IPS-20b (cell line): ENCODE data around the gene OTOP3.
"Not testable (repeated sequence)": the region's sequence is repeated elsewhere in the genome, so short reads cannot be mapped to it uniquely, and the experiment has no call there.

Experiments
- H3K27ac ChIP-seq: one replicate; pipeline ENCODE4 v1.5.1; 2013; ENCODE audit warnings: low read length
- H3K27me3 ChIP-seq: 2 replicates; pipeline ENCODE4 v1.6.1; 2013; ENCODE audit warnings: mild to moderate bottlenecking, low read length, inconsistent platforms; ENCODE audit not compliant: insufficient read depth
- H3K36me3 ChIP-seq: 2 replicates; pipeline ENCODE4 v1.6.1; 2013; ENCODE audit warnings: low read depth, mild to moderate bottlenecking, inconsistent platforms, low read length, moderate library complexity; ENCODE audit not compliant: insufficient read depth
- H3K4me1 ChIP-seq: 2 replicates; pipeline ENCODE4 v1.6.1; 2013; ENCODE audit warnings: mild to moderate bottlenecking, control low read depth, inconsistent platforms, low read length, moderate library complexity; ENCODE audit not compliant: insufficient read depth
- H3K4me3 ChIP-seq: 2 replicates; pipeline ENCODE4 v1.5.1; 2013; ENCODE audit warnings: mild to moderate bottlenecking, low read length, inconsistent platforms
- H3K9ac ChIP-seq: 2 replicates; pipeline ENCODE4 v1.6.1; 2013; ENCODE audit warnings: low read depth, mild to moderate bottlenecking, inconsistent platforms, low read length, moderate library complexity
- H3K9me3 ChIP-seq: 2 replicates; pipeline ENCODE4 v1.6.1; 2013; ENCODE audit warnings: mild to moderate bottlenecking, low read depth, low read length, inconsistent platforms; ENCODE audit not compliant: insufficient read depth

The OTOP3 gene

GRCh38 chr17:74981979-74982662 lies 46.4 kb downstream of the OTOP3 start:
- peak overlapping the region; percentile 83; the same call in 1 of the 2 replicates for H3K9ac ChIP-seq
- peak overlapping the region; percentile 86 for H3K4me3 ChIP-seq
- no peaks in the 10 kb centered on the region for H3K36me3 ChIP-seq
- no peaks in the 10 kb centered on the region for H3K9me3 ChIP-seq
- H3K4me1 ChIP-seq = peaks cover 5% of the 10 kb centered on the region
- H3K27ac ChIP-seq = peak overlapping the region; percentile 67
- H3K27me3 ChIP-seq = peaks cover 5% of the 10 kb centered on the region

DNA sequence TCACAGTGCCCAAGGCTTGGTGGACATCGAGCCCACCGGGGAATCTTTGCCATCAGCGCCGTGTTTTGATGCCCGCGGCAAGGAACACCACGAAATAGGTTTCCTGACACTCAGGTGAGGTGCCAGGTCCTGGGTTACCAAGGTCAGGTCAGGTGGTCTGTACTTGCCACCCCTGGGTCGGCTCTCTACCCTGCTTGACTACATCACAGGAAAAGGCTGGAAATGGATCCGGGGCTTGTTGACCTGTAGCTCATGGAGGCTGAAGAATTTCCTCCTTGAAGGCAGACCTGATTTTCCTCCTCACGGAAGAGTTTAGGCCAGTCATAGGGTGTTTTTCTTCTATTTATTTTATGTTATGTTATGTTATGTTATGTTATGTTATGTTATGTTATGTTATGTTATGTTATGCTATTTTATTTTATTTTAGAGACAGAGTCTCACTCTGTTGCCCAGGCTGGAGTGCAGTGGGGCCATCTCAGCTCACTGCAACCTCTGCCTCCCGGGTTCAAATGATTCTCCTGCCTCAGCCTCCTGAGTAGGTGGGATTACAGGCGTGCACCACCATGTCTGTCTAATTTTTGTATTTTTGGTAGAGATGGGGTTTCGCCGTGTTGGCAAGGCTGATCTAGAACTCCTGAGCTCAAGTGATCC lies 47.1 kb downstream of the OTOP3 start:
- H3K9me3 ChIP-seq, H3K4me1 ChIP-seq, H3K36me3 ChIP-seq, H3K27me3 ChIP-seq: not testable (repeated sequence)
- Histone ChIP-seq H3K27ac (peak overlapping the region; percentile 54), H3K4me3 (peak overlapping the region; percentile 86), H3K9ac (peak overlapping the region; percentile 83; the same call in 1 of the 2 replicates)

DNA sequence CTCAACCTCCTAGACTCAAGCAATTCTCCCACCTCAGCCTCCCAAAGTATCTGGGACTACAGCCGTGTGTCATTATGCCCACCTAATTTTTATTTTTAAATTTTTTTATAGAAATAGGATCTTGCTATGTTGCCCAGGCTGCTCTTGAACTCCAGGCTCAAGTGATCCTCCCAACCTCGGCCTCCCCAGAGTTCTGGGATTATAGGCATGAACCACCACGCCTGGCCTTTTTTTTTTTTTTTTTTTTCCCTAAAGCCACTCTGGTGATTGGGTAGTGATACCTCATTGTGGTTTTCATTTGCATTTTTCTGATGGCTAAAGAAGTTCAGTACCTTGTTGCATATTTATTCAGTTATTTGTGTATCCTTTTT lies 50.5 kb downstream of the OTOP3 start:
- no peaks in the 10 kb centered on the region; the same call in 1 of the 2 replicates for H3K27me3 ChIP-seq
- no peaks in the 10 kb centered on the region for H3K36me3 ChIP-seq
- H3K4me3 ChIP-seq = peak overlapping the region; percentile 82
- H3K9me3 ChIP-seq = no peaks in the 10 kb centered on the region
- H3K4me1 ChIP-seq = peaks cover 10% of the 10 kb centered on the region
- no peak overlapping the region for H3K9ac ChIP-seq
- H3K27ac ChIP-seq = no peak overlapping the region

DNA sequence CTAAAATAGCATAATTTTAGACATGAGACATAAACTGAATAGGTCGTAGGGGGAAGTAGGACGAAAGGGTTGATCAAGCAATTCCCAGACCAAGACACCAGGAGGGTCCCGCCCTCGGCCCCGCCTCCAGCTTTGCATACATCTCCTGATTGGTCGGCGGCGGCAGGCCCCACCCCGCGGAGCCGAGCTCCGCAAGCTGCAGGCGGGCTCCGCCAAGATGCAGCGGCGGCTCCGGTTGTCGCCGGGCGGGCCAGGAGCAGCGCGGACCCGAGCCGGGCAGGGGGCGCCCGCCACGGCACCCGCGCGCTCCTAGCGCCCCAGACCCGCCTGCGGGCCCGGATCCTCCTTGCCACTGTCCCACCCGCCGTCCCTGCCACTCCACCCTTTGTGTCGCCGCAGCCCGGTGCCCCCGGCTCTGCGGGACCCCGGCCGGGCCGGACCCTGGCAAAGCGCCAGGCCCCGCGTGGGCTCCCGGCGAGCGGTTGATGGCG lies 51.8 kb downstream of the OTOP3 start, which contains the start of gene CDR2L:
TSS of gene CDR2L (plus strand) at position 215 of the 491 bp plus-strand sequence. CDS start 412 bp downstream, outside the sequence.
- Histone ChIP-seq H3K27me3 (no peaks in the 10 kb centered on the region), H3K4me3 (peak within 1 kb of the TSS; percentile 82), H3K9ac (peak within 1 kb of the TSS; percentile 76; the same call in 1 of the 2 replicates), H3K9me3 (no peaks in the 10 kb centered on the region), H3K4me1 (peaks cover 5% of the 10 kb centered on the region; the same call in 1 of the 2 replicates), H3K27ac (no peak within 1 kb of the TSS), H3K36me3 (no peaks in the 10 kb centered on the region)

- peak overlapping the region; percentile 76; the same call in 1 of the 2 replicates for H3K9ac ChIP-seq
- no peak overlapping the region for H3K27ac ChIP-seq
- H3K9me3 ChIP-seq = no peaks in the 10 kb centered on the region
- H3K4me3 ChIP-seq = peak overlapping the region; percentile 82
- 0 out of 2 replicates have a peak, but pooled peaks cover under 1% of the 10 kb centered on the region for H3K36me3 ChIP-seq
- H3K27me3 ChIP-seq = no peaks in the 10 kb centered on the region
- peaks cover 5% of the 10 kb centered on the region; the same call in 1 of the 2 replicates for H3K4me1 ChIP-seq
Measured at GRCh38 chr17:74987909-74988711, 52.4 kb downstream of the OTOP3 start.

GRCh38 chr17:74990581-74991105 lies 54.9 kb downstream of the OTOP3 start:
- no peak overlapping the region for H3K9ac ChIP-seq
- no peak overlapping the region for H3K4me3 ChIP-seq
- no peaks in the 10 kb centered on the region for H3K9me3 ChIP-seq
- H3K4me1 ChIP-seq = peaks cover 5% of the 10 kb centered on the region; the same call in 1 of the 2 replicates
- H3K27me3 ChIP-seq = no peaks in the 10 kb centered on the region
- H3K27ac ChIP-seq = no peak overlapping the region
- peaks cover 14% of the 10 kb centered on the region for H3K36me3 ChIP-seq

GRCh38 chr17:74992223-74992622 lies 56.5 kb downstream of the OTOP3 start:
- H3K4me3 ChIP-seq = no peak overlapping the region
- peaks cover 14% of the 10 kb centered on the region for H3K36me3 ChIP-seq
- H3K4me1 ChIP-seq = peaks cover 5% of the 10 kb centered on the region; the same call in 1 of the 2 replicates
- H3K9me3 ChIP-seq = no peaks in the 10 kb centered on the region
- H3K27ac ChIP-seq = no peak overlapping the region
- H3K9ac ChIP-seq = no peak overlapping the region
- H3K27me3 ChIP-seq = no peaks in the 10 kb centered on the region

DNA sequence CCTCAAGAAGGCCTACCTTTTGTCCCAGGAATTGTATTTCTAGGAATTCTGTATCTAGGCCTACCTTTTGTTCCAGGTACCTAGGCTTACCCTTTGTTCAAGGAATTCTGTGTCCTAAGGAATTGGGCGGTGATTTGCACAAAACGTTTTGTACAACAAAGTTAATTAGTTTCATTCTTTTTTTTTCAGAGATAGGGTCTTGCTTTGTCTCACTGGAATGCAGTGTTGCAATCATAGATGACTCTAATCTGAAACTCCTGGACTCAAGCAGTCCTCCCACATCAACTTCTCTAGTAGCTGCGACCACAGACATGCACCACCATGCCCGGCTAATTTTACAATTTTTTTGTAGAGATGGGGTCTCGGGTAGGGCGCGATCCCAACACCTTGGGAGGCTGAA lies 58.7 kb downstream of the OTOP3 start:
- peaks cover 17% of the 10 kb centered on the region for H3K36me3 ChIP-seq
- H3K27ac ChIP-seq = no peak overlapping the region
- H3K9ac ChIP-seq = no peak overlapping the region
- no peaks in the 10 kb centered on the region for H3K9me3 ChIP-seq
- H3K27me3 ChIP-seq = no peaks in the 10 kb centered on the region
- no peak overlapping the region for H3K4me3 ChIP-seq
- H3K4me1 ChIP-seq = no peaks in the 10 kb centered on the region

- no peaks in the 10 kb centered on the region for H3K4me1 ChIP-seq
- no peak overlapping the region for H3K9ac ChIP-seq
- no peaks in the 10 kb centered on the region for H3K27me3 ChIP-seq
- H3K36me3 ChIP-seq = peaks cover 21% of the 10 kb centered on the region
- no peak overlapping the region for H3K27ac ChIP-seq
- no peak overlapping the region for H3K4me3 ChIP-seq
- no peaks in the 10 kb centered on the region for H3K9me3 ChIP-seq
Measured at GRCh38 chr17:74995847-74996246, 60.1 kb downstream of the OTOP3 start.

DNA sequence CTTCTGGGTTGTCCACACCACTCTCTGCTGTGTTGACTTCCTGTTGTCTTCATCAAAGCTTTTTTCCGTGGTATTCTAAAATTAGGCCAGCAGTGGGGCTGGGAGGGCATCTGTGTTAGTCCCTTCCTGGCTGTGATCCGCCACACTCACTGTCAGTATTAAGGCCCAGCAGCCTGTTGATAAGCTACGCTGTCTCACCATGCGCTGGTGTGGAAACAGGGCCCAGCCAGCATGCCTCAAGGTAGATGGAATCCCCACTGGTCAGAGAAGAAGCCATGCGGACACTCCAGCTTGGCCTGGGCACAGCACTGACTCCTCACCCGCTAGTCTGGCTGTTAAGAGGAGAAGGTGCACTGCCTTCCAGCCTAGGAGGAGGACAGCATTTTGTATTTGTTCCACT lies 63.1 kb downstream of the OTOP3 start:
- Histone ChIP-seq H3K9ac (no peak overlapping the region), H3K36me3 (peaks cover 36% of the 10 kb centered on the region), H3K9me3 (no peaks in the 10 kb centered on the region), H3K27ac (no peak overlapping the region), H3K4me1 (no peaks in the 10 kb centered on the region), H3K4me3 (no peak overlapping the region), H3K27me3 (no peaks in the 10 kb centered on the region)

- no peaks in the 10 kb centered on the region for H3K9me3 ChIP-seq
- H3K27me3 ChIP-seq = no peaks in the 10 kb centered on the region
- H3K4me3 ChIP-seq = no peak overlapping the region
- peaks cover 29% of the 10 kb centered on the region for H3K36me3 ChIP-seq
- no peak overlapping the region for H3K27ac ChIP-seq
- H3K9ac ChIP-seq = no peak overlapping the region
- H3K4me1 ChIP-seq = no peaks in the 10 kb centered on the region
Measured at GRCh38 chr17:74999523-74999922, 63.8 kb downstream of the OTOP3 start.
